ENCODE results near the gene FKBP2. TPM values are rescaled to one million over a fixed set of nuclear protein-coding genes. Genes with fewer than 3 reads are reported as not detected.

The FKBP2 gene
- total and polyA plus RNA-seq, 2 of the 13 experiments (the other 11 are each of a cell fraction or from before 2014, with no cell fraction given), result 30.1 to 53.3 TPM

DNA sequence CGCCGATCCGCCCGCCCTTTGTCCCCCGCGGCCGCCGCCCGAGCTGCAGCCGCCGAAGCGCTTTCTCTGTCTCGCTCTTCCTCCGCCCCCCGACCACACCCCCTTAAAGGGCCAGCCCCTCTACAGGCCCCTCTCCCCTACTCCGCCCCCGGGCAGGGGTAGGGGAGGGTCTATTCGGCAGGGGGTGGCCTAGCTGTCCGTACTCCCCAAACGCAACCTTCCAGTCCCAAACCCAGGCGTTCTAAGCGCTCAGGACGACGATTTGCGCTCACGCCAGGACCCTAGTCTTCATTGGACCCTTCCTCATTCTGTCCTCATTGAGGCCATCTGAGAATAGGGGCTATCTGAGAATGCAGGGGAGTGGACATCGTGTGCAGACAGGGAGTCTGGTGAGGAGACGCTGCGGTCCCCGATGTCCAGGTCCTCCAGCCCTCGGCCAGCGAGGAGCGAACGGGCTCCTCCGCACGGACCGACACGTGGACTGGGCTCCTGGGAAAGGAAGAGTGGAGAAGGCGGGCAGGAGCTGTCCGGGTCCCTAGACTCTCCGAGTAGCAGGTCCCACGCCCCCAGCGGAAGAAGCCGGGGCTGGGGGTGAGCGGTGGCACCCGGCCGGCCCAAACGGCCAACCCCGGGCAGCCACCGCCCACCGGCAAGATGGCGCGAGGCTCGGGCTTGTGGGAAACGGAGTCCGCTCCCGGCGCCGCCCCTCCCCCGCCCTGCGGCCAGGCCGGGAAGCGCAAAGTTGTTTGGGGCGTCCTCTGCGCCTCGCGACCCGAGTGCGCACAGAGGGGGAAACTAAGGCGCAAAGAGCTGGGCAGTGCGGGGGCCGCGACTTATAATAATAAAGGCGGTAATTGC lies 6.2 kb downstream of the FKBP2 start, which contains the start of gene PPP1R14B (continued):
- TF ChIP-seq, protein P1, sequence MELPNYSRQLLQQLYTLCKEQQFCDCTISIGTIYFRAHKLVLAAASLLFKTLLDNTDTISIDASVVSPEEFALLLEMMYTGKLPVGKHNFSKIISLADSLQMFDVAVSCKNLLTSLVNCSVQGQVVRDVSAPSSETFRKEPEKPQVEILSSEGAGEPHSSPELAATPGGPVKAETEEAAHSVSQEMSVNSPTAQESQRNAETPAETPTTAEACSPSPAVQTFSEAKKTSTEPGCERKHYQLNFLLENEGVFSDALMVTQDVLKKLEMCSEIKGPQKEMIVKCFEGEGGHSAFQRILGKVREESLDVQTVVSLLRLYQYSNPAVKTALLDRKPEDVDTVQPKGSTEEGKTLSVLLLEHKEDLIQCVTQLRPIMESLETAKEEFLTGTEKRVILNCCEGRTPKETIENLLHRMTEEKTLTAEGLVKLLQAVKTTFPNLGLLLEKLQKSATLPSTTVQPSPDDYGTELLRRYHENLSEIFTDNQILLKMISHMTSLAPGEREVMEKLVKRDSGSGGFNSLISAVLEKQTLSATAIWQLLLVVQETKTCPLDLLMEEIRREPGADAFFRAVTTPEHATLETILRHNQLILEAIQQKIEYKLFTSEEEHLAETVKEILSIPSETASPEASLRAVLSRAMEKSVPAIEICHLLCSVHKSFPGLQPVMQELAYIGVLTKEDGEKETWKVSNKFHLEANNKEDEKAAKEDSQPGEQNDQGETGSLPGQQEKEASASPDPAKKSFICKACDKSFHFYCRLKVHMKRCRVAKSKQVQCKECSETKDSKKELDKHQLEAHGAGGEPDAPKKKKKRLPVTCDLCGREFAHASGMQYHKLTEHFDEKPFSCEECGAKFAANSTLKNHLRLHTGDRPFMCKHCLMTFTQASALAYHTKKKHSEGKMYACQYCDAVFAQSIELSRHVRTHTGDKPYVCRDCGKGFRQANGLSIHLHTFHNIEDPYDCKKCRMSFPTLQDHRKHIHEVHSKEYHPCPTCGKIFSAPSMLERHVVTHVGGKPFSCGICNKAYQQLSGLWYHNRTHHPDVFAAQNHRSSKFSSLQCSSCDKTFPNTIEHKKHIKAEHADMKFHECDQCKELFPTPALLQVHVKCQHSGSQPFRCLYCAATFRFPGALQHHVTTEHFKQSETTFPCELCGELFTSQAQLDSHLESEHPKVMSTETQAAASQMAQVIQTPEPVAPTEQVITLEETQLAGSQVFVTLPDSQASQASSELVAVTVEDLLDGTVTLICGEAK (IDR thresholded peaks at IDR 0.05), result no peak
- TF ChIP-seq, protein P1 (CRISPR knock-in tag; IDR thresholded peaks at IDR 0.05), result peak; percentile 67
- TF ChIP-seq MATR3 (CRISPR knock-in tag; IDR thresholded peaks at IDR 0.05) (no peak), ZNF326 (CRISPR knock-in tag; IDR thresholded peaks at IDR 0.05; ENCODE audit: borderline replicate concordance) (no peak), ZNF776 (CRISPR knock-in tag; IDR thresholded peaks at IDR 0.05) (no peak), NFE2L1 (CRISPR knock-in tag; IDR thresholded peaks at IDR 0.05; ENCODE audit: borderline replicate concordance) (no peak), MAZ (IDR thresholded peaks at IDR 0.05; ENCODE audit: borderline replicate concordance, low read depth, low read length) (peak; percentile 34; the same call in 1 of the 2 replicates), MAZ (CRISPR knock-in tag; IDR thresholded peaks at IDR 0.05; ENCODE audit: low read depth) (peak; percentile 74), REXO4 (CRISPR knock-in tag; IDR thresholded peaks at IDR 0.05; ENCODE audit: borderline replicate concordance) (no peak), ZNF883 (CRISPR knock-in tag; IDR thresholded peaks at IDR 0.05; ENCODE audit: not compliant biosample characterization) (no peak), ZNF256 (CRISPR knock-in tag; conservative IDR thresholded peaks at IDR 0.05) (no peak), ZFY (CRISPR knock-in tag; IDR thresholded peaks at IDR 0.05) (peak; percentile 77)
- TF ChIP-seq, protein P2, sequence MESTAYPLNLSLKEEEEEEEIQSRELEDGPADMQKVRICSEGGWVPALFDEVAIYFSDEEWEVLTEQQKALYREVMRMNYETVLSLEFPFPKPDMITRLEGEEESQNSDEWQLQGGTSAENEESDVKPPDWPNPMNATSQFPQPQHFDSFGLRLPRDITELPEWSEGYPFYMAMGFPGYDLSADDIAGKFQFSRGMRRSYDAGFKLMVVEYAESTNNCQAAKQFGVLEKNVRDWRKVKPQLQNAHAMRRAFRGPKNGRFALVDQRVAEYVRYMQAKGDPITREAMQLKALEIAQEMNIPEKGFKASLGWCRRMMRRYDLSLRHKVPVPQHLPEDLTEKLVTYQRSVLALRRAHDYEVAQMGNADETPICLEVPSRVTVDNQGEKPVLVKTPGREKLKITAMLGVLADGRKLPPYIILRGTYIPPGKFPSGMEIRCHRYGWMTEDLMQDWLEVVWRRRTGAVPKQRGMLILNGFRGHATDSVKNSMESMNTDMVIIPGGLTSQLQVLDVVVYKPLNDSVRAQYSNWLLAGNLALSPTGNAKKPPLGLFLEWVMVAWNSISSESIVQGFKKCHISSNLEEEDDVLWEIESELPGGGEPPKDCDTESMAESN (CRISPR knock-in tag; conservative IDR thresholded peaks at IDR 0.05), result peak; percentile 86
- TF ChIP-seq, protein P3, sequence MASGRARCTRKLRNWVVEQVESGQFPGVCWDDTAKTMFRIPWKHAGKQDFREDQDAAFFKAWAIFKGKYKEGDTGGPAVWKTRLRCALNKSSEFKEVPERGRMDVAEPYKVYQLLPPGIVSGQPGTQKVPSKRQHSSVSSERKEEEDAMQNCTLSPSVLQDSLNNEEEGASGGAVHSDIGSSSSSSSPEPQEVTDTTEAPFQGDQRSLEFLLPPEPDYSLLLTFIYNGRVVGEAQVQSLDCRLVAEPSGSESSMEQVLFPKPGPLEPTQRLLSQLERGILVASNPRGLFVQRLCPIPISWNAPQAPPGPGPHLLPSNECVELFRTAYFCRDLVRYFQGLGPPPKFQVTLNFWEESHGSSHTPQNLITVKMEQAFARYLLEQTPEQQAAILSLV (CRISPR knock-in tag; IDR thresholded peaks at IDR 0.05; ENCODE audit: borderline replicate concordance), result peak; percentile 91; the same call in 1 of the 2 replicates
- TF ChIP-seq, protein P4, sequence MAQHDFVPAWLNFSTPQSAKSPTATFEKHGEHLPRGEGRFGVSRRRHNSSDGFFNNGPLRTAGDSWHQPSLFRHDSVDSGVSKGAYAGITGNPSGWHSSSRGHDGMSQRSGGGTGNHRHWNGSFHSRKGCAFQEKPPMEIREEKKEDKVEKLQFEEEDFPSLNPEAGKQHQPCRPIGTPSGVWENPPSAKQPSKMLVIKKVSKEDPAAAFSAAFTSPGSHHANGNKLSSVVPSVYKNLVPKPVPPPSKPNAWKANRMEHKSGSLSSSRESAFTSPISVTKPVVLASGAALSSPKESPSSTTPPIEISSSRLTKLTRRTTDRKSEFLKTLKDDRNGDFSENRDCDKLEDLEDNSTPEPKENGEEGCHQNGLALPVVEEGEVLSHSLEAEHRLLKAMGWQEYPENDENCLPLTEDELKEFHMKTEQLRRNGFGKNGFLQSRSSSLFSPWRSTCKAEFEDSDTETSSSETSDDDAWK (CRISPR knock-in tag; IDR thresholded peaks at IDR 0.05), result no peak

All from HepG2 (cell line).